Measurements from ENCODE around the gene ZCCHC9.

Gene ZCCHC9

GRCh38 chr5:81359881-81360280, 58.5 kb downstream of the ZCCHC9 start:
- DNase-seq: no peak

- no peak for DNase-seq
These were observed 59.3 kb downstream of the ZCCHC9 start for GRCh38 chr5:81360640-81361039.

GRCh38 chr5:81361600-81361999, 60.2 kb downstream of the ZCCHC9 start:
- no peak for DNase-seq

Data from cerebellar nuclear complex (tissue), 1 donor.